ENCODE measurements around the gene ABHD15. TPM values are rescaled to one million over a fixed set of nuclear protein-coding genes. Genes with fewer than 3 reads are reported as not detected.

The ABHD15 gene
- total and polyA plus RNA-seq, 2 donors (not counting 1 experiment from before 2014, with no cell fraction given) = 10.9 to 44.1 TPM

- H3K27ac Mint-ChIP-seq = no peak overlapping the region
- no CpG with 5 or more reads among the region's 4 CpGs for WGBS (ENCODE audit: insufficient coverage)
Observed at GRCh38 chr17:29544066-29544465, 22.8 kb downstream of the ABHD15 start.

GRCh38 chr17:29533976-29534375 lies 32.9 kb downstream of the ABHD15 start:
- Histone ChIP-seq H3K79me2 (ENCODE audit: control insufficient read depth, insufficient read depth, low read length) (no peaks in the 10 kb centered on the region), H3K27ac (ENCODE audit: low read length in 2 of 2) (no peak overlapping the region), H2AFZ (ENCODE audit: insufficient read depth, low read depth, low read length, poor library complexity, severe bottlenecking) (no peak overlapping the region), H4K20me1 (ENCODE audit: control insufficient read depth, insufficient read depth, low read length, poor library complexity, severe bottlenecking) (no peaks in the 10 kb centered on the region), H3K9me3 (ENCODE audit: control extremely low read depth in 1 of 3, control insufficient read depth in 2 of 3, insufficient read depth in 1 of 3, low read length in 2 of 3) (no peaks in the 10 kb centered on the region), H3K4me3 (ENCODE audit: control extremely low read depth in 1 of 5, extremely low read depth in 1 of 5, insufficient read depth in 1 of 5, low read depth in 2 of 5, low read length in 4 of 5) (no peak overlapping the region), H3K36me3 (replicated peaks in 1 of 2; ENCODE audit: control extremely low read depth in 1 of 2, control insufficient read depth in 1 of 2, extremely low read depth in 1 of 2, insufficient read depth in 2 of 2, low read length in 1 of 2) (peaks cover 11 to 41% of the 10 kb centered on the region in 2 experiments), H3K4me2 (replicated peaks; ENCODE audit: low read depth, low read length, poor library complexity, severe bottlenecking) (no peak overlapping the region), H3K27me3 (replicated peaks in 1 of 4; ENCODE audit: control extremely low read depth in 1 of 4, control insufficient read depth in 3 of 4, insufficient read depth in 4 of 4, low read length in 3 of 4) (no peaks in the 10 kb centered on the region), H3K4me1 (ENCODE audit: control insufficient read depth in 2 of 2, insufficient read depth in 2 of 2, low read length in 2 of 2) (no peaks in the 10 kb centered on the region), H3K9ac (ENCODE audit: low read length) (no peak overlapping the region)
- Mint-ChIP-seq H3K27ac (no peak overlapping the region), H3K9me3 (ENCODE audit: insufficient read depth) (no peaks in the 10 kb centered on the region), H3K27me3 (no peaks in the 10 kb centered on the region), H3K4me3 (no peak overlapping the region), H3K4me1 (peaks cover 2% of the 10 kb centered on the region)
- TF ChIP-seq EZH2 (IDR thresholded peaks at IDR 0.05; ENCODE audit: borderline replicate concordance, insufficient read depth, low read depth, low read length, poor library complexity, severe bottlenecking) = no peak
- TF ChIP-seq, protein P1, sequence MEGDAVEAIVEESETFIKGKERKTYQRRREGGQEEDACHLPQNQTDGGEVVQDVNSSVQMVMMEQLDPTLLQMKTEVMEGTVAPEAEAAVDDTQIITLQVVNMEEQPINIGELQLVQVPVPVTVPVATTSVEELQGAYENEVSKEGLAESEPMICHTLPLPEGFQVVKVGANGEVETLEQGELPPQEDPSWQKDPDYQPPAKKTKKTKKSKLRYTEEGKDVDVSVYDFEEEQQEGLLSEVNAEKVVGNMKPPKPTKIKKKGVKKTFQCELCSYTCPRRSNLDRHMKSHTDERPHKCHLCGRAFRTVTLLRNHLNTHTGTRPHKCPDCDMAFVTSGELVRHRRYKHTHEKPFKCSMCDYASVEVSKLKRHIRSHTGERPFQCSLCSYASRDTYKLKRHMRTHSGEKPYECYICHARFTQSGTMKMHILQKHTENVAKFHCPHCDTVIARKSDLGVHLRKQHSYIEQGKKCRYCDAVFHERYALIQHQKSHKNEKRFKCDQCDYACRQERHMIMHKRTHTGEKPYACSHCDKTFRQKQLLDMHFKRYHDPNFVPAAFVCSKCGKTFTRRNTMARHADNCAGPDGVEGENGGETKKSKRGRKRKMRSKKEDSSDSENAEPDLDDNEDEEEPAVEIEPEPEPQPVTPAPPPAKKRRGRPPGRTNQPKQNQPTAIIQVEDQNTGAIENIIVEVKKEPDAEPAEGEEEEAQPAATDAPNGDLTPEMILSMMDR (IDR thresholded peaks at IDR 0.05) = no peak
- DNase-seq (no peak), ATAC-seq (ENCODE audit: low read depth) (no peak)
- 100% methylated on average over 5 of the region's 8 CpGs for WGBS (ENCODE audit: insufficient coverage)
- ChIA-PET POLR2A (no interaction called here), CTCF (interaction anchor here (0.7 to 4.1 kb wide), 12 partner anchors 9 to 608 kb away, joined by 3 to 30 read pairs (median 5); no protein-coding TSS in a partner anchor)
- intact Hi-C loops (cut with micrococcal nuclease) = no loop called here

More at GRCh38 chr17:29544066-29544465, 22.8 kb downstream of the ABHD15 start:
- Histone ChIP-seq H2AFZ (ENCODE audit: insufficient read depth, low read depth, low read length, poor library complexity, severe bottlenecking) (no peak overlapping the region), H3K27me3 (replicated peaks in 1 of 4; ENCODE audit: control extremely low read depth in 1 of 4, control insufficient read depth in 3 of 4, insufficient read depth in 4 of 4, low read length in 3 of 4) (no peaks in the 10 kb centered on the region), H3K4me1 (ENCODE audit: control insufficient read depth in 2 of 2, insufficient read depth in 2 of 2, low read length in 2 of 2) (no peaks in the 10 kb centered on the region), H3K27ac (ENCODE audit: low read length in 2 of 2) (no peak overlapping the region), H3K79me2 (ENCODE audit: control insufficient read depth, insufficient read depth, low read length) (peaks cover 3% of the 10 kb centered on the region), H3K4me2 (replicated peaks; ENCODE audit: low read depth, low read length, poor library complexity, severe bottlenecking) (no peak overlapping the region), H3K4me3 (ENCODE audit: control extremely low read depth in 1 of 5, extremely low read depth in 1 of 5, insufficient read depth in 1 of 5, low read depth in 2 of 5, low read length in 4 of 5) (no peak overlapping the region), H3K9me3 (ENCODE audit: control extremely low read depth in 1 of 3, control insufficient read depth in 2 of 3, insufficient read depth in 1 of 3, low read length in 2 of 3) (no peaks in the 10 kb centered on the region), H4K20me1 (ENCODE audit: control insufficient read depth, insufficient read depth, low read length, poor library complexity, severe bottlenecking) (no peaks in the 10 kb centered on the region), H3K9ac (ENCODE audit: low read length) (no peak overlapping the region), H3K36me3 (replicated peaks in 1 of 2; ENCODE audit: control extremely low read depth in 1 of 2, control insufficient read depth in 1 of 2, extremely low read depth in 1 of 2, insufficient read depth in 2 of 2, low read length in 1 of 2) (peaks cover 3 to 22% of the 10 kb centered on the region in 2 experiments)
- no peak for DNase-seq
- H3K27me3 Mint-ChIP-seq = no peaks in the 10 kb centered on the region
- H3K4me3 Mint-ChIP-seq = no peak overlapping the region
- no peaks in the 10 kb centered on the region for H3K9me3 Mint-ChIP-seq (ENCODE audit: insufficient read depth)
- POLR2A ChIA-PET = no interaction called here
- no peaks in the 10 kb centered on the region for H3K4me1 Mint-ChIP-seq
- TF ChIP-seq EZH2 (IDR thresholded peaks at IDR 0.05; ENCODE audit: borderline replicate concordance, insufficient read depth, low read depth, low read length, poor library complexity, severe bottlenecking) = no peak
- TF ChIP-seq, protein P1 (IDR thresholded peaks at IDR 0.05) = no peak
- ATAC-seq (ENCODE audit: low read depth) = no peak
- intact Hi-C loops (cut with micrococcal nuclease) = no loop called here
- CTCF ChIA-PET = interaction anchor here (1.2 to 1.5 kb wide), 2 partner anchors 17 to 23 kb away, joined by 3 to 4 read pairs; partner anchors contain the start of gene ABHD15

Measured in B cell (primary cell).